ENCODE results near the gene STX11. TPM values are rescaled to one million over a fixed set of nuclear protein-coding genes. Genes with fewer than 3 reads are reported as not detected.

The STX11 gene
- total and polyA plus RNA-seq, 10 of the 15 experiments (the other 5 are each of a cell fraction or from before 2014, with no cell fraction given), result 0.66 to 38.1 (median 19.8) TPM

DNA sequence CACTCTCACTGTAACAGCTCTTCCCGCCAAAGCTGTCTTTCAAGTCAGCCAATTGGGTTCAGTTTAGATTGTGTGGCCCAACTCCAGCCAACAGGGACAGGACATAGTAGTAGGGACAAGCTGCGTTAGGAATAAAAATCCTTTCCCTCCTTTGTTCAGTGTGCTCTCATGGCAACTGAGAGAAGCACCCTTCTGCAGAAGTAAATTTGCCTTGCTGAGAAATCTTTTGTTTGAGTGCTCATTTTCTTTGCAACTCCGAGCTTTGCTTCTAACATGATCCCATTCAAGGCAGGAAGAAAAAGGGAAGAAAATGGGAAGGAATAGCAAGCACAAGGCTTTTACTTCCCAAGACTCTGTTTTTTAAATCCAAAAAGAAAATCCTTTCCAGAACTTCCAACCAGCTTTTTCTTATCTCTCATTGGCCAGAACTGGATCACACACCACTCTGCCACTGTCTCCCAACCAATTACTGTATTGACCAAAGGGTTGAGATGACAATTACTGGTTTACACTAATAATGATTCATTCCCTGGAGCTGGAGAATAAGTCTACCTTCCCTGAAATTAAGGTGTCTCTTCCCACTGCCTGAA, 52.7 kb downstream of the STX11 start:
- Histone ChIP-seq H2AFZ (ENCODE audit: control insufficient read depth, low read depth, low read length) (no peak overlapping the region), H3K27ac (ENCODE audit: control insufficient read depth, insufficient read depth) (no peak overlapping the region), H3K9ac (ENCODE audit: control insufficient read depth, insufficient read depth, low read length) (no peak overlapping the region), H4K20me1 (ENCODE audit: control insufficient read depth, insufficient read depth) (no peaks in the 10 kb centered on the region), H3K4me1 (ENCODE audit: control insufficient read depth, insufficient read depth, low read length) (no peaks in the 10 kb centered on the region), H3K79me2 (ENCODE audit: control insufficient read depth, insufficient read depth, low read length) (no peaks in the 10 kb centered on the region), H3K4me2 (ENCODE audit: control insufficient read depth, insufficient read depth) (no peak overlapping the region), H3K4me3 (no peak overlapping the region), H3K9me3 (replicated peaks; ENCODE audit: control insufficient read depth, insufficient read depth, low read length) (peaks cover 19% of the 10 kb centered on the region), H3K27me3 (replicated peaks in 1 of 2; ENCODE audit: control insufficient read depth in 2 of 2, insufficient read depth in 2 of 2, low read length in 1 of 2) (no peaks in the 10 kb centered on the region), H3K36me3 (ENCODE audit: control insufficient read depth in 2 of 2, insufficient read depth in 2 of 2, low read length in 1 of 2) (no peaks in the 10 kb centered on the region)
- RAD21 ChIA-PET (ENCODE audit: unreplicated experiment), result no interaction called here
- DNase-seq (ENCODE audit: low read depth, low spot score) (no peak), FAIRE-seq (no peak), ATAC-seq (no peak)
- no TSS peak for BruUV-seq (replicated peaks)
- intact Hi-C loops (cut with micrococcal nuclease; ENCODE audit: unreplicated experiment), result no loop called here
- CTCF ChIA-PET, result interaction anchor here (1.0 kb wide), 1 partner anchor 89 kb away, joined by 3 read pairs; no protein-coding TSS in a partner anchor
- in situ Hi-C loops (cut with MboI), result no loop called here
- POLR2A ChIA-PET, result no interaction called here
- WGBS (ENCODE audit: insufficient coverage, insufficient replicate concordance, low lambda C conversion rate, missing lambda C conversion rate), result 76% methylated on average over 3 of the region's 3 CpGs
- peak; percentile 98; the same call in 1 of the 2 replicates for TF ChIP-seq CBX5 (IDR thresholded peaks at IDR 0.05; ENCODE audit: low read depth)
- TF ChIP-seq SREBF2 (IDR thresholded peaks at IDR 0.05; ENCODE audit: low read length), result no peak
- SMC1A ChIA-PET (ENCODE audit: uncharacterized antibody, unreplicated experiment), result interaction anchor here (0.9 kb wide), 1 partner anchor 18 kb away, joined by 3 read pairs; no protein-coding TSS in a partner anchor

DNA sequence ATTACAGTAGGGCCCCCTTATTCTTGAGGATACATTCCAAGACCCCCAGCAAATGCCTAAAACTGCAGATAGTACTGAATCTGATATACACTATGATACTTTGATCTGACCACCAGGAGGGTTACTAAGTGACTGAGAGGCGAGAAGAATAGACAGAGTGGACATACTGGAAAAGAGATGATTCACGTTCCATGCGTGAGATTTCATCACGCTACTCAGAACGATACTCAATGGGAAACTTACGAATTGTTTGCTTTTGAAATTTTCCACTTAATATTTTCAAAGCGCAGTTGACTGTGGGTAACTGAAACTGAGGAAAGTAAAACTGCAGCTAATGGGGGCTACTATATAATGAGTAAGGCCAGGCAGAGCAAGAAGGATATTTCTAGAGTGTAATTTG, 60.8 kb downstream of the STX11 start:
- FAIRE-seq, result no peak
- no peak overlapping the region for H3K9ac ChIP-seq (ENCODE audit: control insufficient read depth, insufficient read depth, low read length)
- no peak overlapping the region for H2AFZ ChIP-seq (ENCODE audit: control insufficient read depth, low read depth, low read length)
- WGBS (ENCODE audit: insufficient coverage, insufficient replicate concordance, low lambda C conversion rate, missing lambda C conversion rate), result 86% methylated on average over 7 of the region's 7 CpGs
- no peak overlapping the region for H3K27ac ChIP-seq (ENCODE audit: control insufficient read depth, insufficient read depth)
- H3K9me3 ChIP-seq (replicated peaks; ENCODE audit: control insufficient read depth, insufficient read depth, low read length), result peaks cover 2% of the 10 kb centered on the region; the same call in 2 of the 3 replicates
- H3K79me2 ChIP-seq (ENCODE audit: control insufficient read depth, insufficient read depth, low read length), result no peaks in the 10 kb centered on the region
- H3K36me3 ChIP-seq (ENCODE audit: control insufficient read depth in 2 of 2, insufficient read depth in 2 of 2, low read length in 1 of 2), result no peaks in the 10 kb centered on the region
- ChIA-PET POLR2A (no interaction called here), CTCF (no interaction called here), RAD21 (ENCODE audit: unreplicated experiment) (no interaction called here), SMC1A (ENCODE audit: uncharacterized antibody, unreplicated experiment) (no interaction called here)
- H3K4me1 ChIP-seq (ENCODE audit: control insufficient read depth, insufficient read depth, low read length), result peaks cover 9% of the 10 kb centered on the region
- in situ Hi-C loops (cut with MboI) (no loop called here), intact Hi-C loops (cut with micrococcal nuclease; ENCODE audit: unreplicated experiment) (no loop called here)
- no peak for DNase-seq (ENCODE audit: low read depth, low spot score)
- H4K20me1 ChIP-seq (ENCODE audit: control insufficient read depth, insufficient read depth), result no peaks in the 10 kb centered on the region
- no peak for ATAC-seq
- no peaks in the 10 kb centered on the region for H3K27me3 ChIP-seq (replicated peaks in 1 of 2; ENCODE audit: control insufficient read depth in 2 of 2, insufficient read depth in 2 of 2, low read length in 1 of 2)
- no peak overlapping the region for H3K4me2 ChIP-seq (ENCODE audit: control insufficient read depth, insufficient read depth)
- BruUV-seq (replicated peaks), result no TSS peak
- no peak overlapping the region for H3K4me3 ChIP-seq
- TF ChIP-seq SIX5 (IDR thresholded peaks at IDR 0.05; ENCODE audit: low read depth, low read length, severe bottlenecking) (no peak), RAD51 (IDR thresholded peaks at IDR 0.05) (no peak), ZSCAN29 (IDR thresholded peaks at IDR 0.05) (no peak), SMAD5 (IDR thresholded peaks at IDR 0.05; ENCODE audit: low read depth) (no peak), EGR1 (IDR thresholded peaks at IDR 0.05; ENCODE audit: borderline replicate concordance in 1 of 2, low read depth in 2 of 2, low read length in 2 of 2) (no peak), TAF1 (IDR thresholded peaks at IDR 0.05; ENCODE audit: borderline replicate concordance, low read depth, low read length) (no peak), EZH2 (IDR thresholded peaks at IDR 0.05; ENCODE audit: borderline replicate concordance, control insufficient read depth, low read depth, low read length) (no peak), MTA2 (IDR thresholded peaks at IDR 0.05; ENCODE audit: low read depth) (no peak), BMI1 (IDR thresholded peaks at IDR 0.05; ENCODE audit: borderline replicate concordance) (no peak)
- TF ChIP-seq, protein P1, sequence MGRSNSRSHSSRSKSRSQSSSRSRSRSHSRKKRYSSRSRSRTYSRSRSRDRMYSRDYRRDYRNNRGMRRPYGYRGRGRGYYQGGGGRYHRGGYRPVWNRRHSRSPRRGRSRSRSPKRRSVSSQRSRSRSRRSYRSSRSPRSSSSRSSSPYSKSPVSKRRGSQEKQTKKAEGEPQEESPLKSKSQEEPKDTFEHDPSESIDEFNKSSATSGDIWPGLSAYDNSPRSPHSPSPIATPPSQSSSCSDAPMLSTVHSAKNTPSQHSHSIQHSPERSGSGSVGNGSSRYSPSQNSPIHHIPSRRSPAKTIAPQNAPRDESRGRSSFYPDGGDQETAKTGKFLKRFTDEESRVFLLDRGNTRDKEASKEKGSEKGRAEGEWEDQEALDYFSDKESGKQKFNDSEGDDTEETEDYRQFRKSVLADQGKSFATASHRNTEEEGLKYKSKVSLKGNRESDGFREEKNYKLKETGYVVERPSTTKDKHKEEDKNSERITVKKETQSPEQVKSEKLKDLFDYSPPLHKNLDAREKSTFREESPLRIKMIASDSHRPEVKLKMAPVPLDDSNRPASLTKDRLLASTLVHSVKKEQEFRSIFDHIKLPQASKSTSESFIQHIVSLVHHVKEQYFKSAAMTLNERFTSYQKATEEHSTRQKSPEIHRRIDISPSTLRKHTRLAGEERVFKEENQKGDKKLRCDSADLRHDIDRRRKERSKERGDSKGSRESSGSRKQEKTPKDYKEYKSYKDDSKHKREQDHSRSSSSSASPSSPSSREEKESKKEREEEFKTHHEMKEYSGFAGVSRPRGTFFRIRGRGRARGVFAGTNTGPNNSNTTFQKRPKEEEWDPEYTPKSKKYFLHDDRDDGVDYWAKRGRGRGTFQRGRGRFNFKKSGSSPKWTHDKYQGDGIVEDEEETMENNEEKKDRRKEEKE (IDR thresholded peaks at IDR 0.05), result no peak
- TF ChIP-seq, protein P2, sequence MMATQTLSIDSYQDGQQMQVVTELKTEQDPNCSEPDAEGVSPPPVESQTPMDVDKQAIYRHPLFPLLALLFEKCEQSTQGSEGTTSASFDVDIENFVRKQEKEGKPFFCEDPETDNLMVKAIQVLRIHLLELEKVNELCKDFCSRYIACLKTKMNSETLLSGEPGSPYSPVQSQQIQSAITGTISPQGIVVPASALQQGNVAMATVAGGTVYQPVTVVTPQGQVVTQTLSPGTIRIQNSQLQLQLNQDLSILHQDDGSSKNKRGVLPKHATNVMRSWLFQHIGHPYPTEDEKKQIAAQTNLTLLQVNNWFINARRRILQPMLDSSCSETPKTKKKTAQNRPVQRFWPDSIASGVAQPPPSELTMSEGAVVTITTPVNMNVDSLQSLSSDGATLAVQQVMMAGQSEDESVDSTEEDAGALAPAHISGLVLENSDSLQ (IDR thresholded peaks at IDR 0.05), result no peak

Data from GM12878 (cell line).